ENCODE results near the gene TAF4.

DNA sequence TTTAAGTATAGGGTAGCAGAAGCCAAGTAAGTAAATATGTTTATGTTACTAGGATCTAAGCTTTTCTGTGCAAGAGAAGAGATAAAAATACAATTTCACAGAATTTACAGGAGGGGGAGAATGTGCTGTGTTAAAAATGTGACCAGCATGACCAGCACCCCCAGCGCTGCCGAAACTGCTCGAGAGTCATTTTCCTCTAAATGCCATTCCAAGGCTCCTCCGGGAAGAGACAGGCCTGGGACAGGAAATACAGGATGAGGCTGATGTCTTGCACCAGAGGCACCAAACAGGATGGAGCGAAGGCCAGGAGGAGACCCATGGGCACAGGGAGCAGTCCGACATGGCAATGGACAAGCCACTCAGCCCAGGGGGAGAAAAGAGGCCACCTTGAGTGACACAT lies 21.1 kb downstream of the TAF4 start:
- TF ChIP-seq, protein P1, sequence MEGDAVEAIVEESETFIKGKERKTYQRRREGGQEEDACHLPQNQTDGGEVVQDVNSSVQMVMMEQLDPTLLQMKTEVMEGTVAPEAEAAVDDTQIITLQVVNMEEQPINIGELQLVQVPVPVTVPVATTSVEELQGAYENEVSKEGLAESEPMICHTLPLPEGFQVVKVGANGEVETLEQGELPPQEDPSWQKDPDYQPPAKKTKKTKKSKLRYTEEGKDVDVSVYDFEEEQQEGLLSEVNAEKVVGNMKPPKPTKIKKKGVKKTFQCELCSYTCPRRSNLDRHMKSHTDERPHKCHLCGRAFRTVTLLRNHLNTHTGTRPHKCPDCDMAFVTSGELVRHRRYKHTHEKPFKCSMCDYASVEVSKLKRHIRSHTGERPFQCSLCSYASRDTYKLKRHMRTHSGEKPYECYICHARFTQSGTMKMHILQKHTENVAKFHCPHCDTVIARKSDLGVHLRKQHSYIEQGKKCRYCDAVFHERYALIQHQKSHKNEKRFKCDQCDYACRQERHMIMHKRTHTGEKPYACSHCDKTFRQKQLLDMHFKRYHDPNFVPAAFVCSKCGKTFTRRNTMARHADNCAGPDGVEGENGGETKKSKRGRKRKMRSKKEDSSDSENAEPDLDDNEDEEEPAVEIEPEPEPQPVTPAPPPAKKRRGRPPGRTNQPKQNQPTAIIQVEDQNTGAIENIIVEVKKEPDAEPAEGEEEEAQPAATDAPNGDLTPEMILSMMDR (IDR thresholded peaks at IDR 0.05; ENCODE audit: poor library complexity, severe bottlenecking), result no peak
- TF ChIP-seq, protein P2, sequence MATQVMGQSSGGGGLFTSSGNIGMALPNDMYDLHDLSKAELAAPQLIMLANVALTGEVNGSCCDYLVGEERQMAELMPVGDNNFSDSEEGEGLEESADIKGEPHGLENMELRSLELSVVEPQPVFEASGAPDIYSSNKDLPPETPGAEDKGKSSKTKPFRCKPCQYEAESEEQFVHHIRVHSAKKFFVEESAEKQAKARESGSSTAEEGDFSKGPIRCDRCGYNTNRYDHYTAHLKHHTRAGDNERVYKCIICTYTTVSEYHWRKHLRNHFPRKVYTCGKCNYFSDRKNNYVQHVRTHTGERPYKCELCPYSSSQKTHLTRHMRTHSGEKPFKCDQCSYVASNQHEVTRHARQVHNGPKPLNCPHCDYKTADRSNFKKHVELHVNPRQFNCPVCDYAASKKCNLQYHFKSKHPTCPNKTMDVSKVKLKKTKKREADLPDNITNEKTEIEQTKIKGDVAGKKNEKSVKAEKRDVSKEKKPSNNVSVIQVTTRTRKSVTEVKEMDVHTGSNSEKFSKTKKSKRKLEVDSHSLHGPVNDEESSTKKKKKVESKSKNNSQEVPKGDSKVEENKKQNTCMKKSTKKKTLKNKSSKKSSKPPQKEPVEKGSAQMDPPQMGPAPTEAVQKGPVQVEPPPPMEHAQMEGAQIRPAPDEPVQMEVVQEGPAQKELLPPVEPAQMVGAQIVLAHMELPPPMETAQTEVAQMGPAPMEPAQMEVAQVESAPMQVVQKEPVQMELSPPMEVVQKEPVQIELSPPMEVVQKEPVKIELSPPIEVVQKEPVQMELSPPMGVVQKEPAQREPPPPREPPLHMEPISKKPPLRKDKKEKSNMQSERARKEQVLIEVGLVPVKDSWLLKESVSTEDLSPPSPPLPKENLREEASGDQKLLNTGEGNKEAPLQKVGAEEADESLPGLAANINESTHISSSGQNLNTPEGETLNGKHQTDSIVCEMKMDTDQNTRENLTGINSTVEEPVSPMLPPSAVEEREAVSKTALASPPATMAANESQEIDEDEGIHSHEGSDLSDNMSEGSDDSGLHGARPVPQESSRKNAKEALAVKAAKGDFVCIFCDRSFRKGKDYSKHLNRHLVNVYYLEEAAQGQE (IDR thresholded peaks at IDR 0.05; ENCODE audit: borderline replicate concordance), result no peak
- TF ChIP-seq POLR2AphosphoS5 (IDR thresholded peaks at IDR 0.05) (no peak), EP300 (conservative IDR thresholded peaks at IDR 0.05; ENCODE audit: poor library complexity, severe bottlenecking) (no peak), EZH2 (IDR thresholded peaks at IDR 0.05; ENCODE audit: borderline replicate concordance, insufficient read depth, low read length, poor library complexity, severe bottlenecking) (no peak), MXI1 (conservative IDR thresholded peaks at IDR 0.05; ENCODE audit: poor library complexity, severe bottlenecking) (no peak), TAF1 (IDR thresholded peaks at IDR 0.05; ENCODE audit: low read depth) (no peak)
